HT-29 (cell line): Measurements from ENCODE around the gene KANK2. TPM values are rescaled to one million over a fixed set of nuclear protein-coding genes. Genes with fewer than 3 reads are reported as not detected.

Experiments
- DNase-seq: peaks from one replicate; pipeline ENCODE4 v3.0.0-alpha.2; 2015; ENCODE audit warnings: low spot score
- total RNA-seq: library from RNA; depleted of rRNA; stranded (reverse); fragments of >200 nt; shearing (Covaris generic); gene quantifications from 2 replicates; pipeline ENCODE4 v1.2.3, GENCODE V29; 2014

The KANK2 gene
- total RNA-seq, 1 experiment from 2014 or later = 35.8 TPM

DNA sequence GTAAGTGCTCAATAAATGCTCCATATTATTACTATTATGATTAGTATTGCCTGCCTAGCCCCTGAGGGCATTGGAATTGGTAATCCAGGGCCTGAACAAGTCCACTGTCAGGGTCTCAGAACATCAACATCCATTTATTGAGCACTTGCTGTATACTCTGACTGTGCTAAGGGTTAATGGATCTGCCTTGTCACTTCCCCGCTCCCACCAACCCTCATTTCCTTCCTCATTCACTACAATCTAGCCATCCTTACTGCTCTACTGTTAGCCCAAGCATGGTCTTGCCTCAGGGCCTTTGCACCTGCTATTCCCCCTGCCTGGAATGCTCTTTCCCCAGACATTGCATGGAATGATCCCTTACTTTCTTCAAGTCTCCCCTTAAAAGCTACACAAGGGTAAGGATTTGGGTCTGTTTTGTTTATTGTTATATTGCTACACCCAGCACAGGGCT, 29.4 kb upstream of the KANK2 start:
- DNase-seq = no peak

DNA sequence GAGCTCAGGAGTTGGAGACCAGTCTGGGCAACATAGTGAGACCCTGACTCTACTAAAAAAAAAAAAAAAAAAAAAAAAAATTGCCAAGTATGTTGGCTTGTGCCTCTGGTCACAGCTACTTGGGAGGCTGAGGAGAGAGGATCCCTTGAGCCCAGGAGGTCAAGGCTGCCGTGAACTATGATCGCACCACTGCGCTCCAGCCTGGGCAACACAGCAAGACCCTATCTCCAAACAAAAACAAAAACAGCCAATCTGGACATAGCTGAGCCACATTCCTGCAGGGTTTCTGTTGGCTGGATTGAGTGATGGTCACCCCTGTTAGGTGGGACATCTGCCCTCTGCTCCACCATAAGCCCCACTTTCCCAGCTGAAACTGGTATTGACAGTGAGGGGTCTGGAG, 28.5 kb upstream of the KANK2 start:
- no peak for DNase-seq

DNA sequence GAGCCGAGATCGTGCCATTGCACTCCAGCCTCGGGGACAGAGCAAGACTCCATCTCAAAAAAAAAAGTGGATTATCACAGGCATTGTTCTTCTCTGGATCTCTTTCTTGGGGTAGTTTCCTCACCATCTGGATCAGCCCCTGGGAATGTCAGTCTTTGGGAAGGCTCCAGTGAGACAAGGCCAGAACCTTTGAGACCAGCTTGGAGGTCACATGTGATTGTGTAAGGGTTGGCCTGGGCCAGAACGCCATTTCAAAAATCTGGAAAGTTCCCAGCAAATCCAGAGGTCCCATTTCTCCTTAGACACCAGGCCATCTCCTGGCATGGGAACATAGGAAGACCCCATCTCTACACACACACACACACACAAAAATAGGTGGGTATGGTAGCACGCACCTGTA, 27.8 kb upstream of the KANK2 start:
- DNase-seq = no peak

DNA sequence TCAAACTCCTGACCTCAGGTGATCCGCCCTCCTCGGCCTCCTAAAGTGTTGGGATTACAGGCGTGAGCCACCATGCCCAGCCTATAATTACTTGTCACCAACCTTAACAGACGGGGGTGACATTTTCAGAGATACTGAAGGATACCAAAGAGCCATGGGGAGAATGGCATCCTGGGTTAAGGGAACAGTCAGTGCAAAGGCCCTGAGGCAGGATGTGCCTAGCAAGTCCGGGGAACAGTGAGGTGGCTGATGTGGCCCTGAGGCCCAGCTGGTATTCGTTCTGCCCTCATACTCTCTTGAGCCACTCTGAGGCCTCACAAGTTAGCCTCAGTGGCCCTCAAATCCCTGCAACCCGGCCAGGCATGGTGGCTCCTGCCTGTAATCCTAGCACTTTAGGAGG, 27.1 kb upstream of the KANK2 start:
- no peak for DNase-seq

DNA sequence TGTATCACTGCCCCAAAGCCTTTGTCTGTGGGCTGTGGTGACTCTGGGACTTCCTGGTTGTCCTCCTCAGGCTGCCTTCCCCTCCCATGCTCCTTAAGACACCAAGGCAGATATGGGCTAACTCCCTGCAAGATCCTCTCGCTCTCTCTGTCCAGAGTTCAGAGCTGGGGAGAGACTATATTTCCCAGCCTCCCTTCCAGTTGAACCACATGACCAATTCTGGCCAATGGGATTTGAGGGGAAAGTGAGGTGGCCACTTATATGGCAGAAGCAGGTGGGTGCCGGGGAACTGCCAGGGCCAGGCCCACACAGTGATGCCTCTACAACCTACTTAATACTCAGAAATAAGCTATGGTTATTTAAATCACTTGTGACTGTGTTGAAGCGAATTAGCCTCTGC, 25.9 kb upstream of the KANK2 start:
- no peak for DNase-seq

DNA sequence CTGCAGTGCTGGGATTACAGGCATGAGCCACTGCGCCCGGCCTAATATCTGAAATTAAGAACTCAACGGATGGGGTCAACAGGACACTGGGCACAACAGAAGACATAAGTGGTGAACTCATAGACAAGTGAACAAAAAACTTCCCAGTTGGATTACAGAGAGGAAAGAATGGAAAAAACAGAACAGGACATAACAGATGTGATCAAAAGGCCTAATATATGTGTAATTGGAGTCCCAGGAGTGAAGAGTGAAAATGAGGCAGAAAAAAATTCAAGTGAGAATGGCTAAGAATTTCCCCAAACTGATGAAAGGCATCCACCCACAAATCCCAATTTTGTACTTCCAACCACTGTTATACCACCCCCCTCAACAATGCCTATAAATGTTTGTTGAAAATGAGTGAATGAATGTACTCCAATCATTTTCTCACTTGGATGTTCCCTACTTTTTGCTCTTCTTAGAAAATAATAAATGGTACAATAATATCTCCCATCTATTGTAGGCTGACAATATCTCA, 23.8 kb upstream of the KANK2 start:
- no peak for DNase-seq

DNA sequence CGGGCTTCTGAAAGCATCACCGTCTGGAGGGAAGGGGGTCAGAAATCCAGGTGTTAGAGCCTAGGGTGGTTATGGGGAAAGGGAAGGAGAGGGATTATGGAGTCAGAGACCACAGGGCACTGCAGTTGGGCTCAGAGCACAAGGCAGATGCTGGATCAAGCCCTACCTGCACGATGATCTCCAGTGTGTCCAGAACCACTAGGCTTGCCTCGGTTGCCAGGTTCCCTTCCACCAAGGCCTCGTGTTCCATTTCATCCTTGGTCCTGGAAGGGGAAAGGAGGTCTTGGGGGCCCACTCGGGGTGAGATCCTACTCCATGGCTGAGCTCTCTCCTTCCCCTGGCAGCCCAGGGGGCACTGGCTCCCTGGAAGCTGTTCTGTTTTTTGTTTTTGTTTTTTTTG, 17.0 kb upstream of the KANK2 start:
- DNase-seq = no peak

DNA sequence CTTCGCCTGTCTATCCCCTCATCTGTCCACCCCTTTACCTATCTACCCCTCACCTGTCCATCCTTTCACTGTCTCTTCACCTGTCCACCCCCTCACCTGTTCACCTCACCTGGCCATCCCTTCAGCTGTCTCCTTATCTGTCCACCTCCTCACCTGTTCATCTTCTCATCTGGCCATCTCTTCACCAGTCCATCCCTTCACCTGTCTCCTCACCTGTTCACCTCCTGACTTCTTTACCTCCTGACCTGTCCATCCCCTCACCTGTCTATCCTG, 13.2 kb upstream of the KANK2 start:
- DNase-seq = no peak

DNA sequence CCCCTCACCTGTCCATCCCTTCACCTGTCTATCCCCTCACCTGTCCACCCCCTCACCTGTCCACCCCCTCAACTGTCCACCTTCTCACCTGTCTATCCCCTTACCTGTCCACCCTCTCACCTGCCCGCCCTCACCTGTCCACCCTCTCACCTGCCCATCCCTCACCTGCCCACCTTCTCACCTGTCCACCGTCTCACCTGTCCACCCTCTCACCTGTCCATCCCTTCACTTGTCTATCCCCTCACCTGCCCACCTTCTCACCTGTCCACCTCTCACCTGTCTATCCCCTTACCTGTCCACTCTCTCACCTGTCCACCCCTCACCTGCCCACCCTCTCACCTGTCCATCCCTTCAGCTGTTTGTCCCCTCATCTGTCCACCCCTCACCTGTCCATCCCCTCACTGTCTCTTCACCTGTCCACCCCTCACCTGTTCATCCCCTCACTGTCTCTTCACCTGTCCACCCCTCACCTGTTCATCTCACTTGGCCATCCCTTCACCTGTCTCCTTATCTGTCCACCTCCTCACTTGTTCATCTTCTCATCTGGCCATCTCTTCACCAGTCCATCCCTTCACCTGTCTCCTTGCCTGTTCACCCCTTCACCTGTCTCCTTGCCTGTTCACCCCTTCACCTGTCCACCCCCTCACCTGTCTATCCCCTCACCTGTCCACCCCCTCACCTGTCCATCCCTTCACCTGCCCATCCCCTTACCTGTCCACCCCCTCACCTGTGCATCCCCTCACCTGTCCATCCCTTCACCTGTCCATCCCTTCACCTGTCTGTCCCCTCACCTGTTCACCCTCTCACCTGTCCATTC, 12.7 kb upstream of the KANK2 start:
- DNase-seq = no peak

DNA sequence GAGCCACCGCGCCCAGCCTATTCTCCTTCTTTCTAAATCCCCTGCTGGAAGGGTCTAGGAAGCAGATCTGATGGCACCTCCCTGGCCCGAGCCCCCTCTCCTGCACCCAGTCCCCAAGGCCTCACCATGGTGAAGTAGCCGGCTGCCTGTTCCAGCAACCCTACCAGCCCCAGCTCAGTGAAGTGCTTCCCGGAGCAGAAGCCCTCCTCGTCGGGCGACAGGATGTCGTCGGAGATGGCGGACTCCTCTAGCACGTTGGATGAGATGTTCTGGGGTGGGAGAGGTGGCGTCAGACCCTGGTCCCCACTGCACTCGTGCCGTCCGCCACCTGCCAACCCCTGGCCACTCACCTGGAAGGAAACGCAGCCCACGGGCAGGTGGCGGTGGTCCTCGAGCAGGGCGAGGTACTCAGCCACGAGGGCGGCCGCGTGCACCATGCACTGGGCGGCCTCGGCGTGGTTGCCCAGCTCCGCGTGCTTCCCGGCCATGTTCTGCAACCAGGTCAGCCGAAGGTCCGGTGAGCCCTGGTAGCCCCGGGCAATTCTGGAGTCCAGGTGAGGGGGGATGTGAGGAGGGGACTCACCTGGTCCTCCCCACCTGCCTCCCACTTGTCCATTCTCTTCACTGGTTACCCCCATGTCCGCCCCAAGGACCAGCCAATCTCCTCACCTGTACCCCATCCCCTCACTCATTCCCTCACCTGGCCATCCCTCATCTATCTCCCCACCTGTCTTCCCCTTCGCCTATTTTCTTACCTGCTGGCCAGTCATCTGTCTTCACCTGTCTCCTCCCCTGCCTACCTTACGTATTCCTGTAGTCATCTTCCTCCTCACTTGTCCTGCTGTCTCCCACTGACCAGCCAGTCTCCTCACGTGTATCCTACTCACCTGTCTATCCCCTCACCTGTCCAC, 11.5 kb upstream of the KANK2 start:
- no peak for DNase-seq

DNA sequence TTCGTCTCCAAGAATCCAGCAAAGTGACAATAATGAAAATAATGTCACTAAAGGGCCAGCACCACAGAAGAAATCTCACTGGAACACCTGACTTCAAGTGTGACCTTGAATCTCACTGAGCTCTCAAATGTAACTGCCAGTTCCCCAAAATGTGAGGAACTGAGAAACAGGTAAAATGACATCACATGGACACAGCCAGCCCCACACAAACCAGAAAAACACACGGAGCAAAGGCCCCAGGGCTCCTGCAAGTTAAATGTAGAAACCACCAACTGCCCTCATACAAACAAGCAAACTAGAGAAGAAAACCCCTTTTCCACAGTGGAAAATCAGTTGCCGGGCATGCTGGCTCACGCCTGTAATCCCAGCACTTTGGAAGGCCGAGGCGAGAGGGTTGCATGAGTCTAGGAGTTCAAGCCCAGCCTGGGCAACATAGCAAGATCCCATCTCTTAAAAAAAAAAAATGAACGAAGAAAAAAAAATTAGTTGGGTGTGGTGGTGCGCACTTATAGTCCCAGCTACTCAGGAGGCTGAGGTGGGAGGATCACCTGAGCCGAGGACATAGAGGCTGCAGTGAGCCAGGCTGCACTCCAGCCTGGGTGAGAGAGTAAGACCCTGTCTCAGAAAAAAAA, 8.7 kb upstream of the KANK2 start:
- DNase-seq = no peak

DNA sequence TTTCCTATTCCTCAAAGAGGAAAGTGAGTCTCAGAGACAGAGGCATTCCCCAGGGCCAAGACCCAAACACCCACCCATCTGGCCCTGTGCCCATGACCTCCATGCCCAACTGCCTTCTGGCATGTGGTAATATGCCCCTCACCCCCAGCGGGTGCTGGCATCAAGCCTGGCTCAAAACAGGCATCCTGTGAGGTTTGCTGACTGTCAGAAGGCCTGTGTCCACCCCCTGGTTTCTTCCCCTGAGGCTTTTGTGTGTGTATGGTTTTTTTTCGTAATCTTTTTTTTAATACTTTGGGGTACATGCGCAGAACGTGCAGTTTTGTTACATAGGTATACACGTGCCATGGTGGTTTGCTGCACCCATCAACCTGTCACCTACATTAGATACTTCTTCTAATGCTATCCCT, 7.6 kb upstream of the KANK2 start:
- DNase-seq = no peak

DNA sequence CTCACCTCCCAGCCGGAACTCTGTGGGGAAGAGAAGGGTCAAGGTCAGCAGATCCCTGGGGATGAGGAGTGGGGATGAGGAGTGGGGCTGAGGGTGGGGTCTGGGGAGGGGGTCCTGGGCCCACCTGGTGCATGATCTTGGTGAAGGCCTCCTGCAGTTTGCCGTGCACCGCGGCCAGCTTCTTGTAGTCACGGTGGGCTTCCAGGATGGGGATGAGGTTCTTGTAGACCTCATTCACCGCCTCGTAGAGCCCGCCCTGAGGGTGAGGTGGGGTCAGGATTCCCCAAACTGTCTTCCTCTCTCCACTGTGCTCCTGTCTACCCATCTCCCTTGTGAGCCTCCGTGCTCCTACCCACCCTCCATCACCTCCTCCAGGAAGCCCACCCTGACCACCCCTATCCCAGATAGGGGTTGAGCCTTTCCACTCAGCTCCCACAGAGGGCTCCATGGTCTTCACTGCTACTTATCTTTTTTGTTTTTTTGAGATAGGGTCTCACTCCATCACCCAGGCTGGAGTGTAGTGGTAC, 6.8 kb upstream of the KANK2 start:
- DNase-seq = no peak

DNA sequence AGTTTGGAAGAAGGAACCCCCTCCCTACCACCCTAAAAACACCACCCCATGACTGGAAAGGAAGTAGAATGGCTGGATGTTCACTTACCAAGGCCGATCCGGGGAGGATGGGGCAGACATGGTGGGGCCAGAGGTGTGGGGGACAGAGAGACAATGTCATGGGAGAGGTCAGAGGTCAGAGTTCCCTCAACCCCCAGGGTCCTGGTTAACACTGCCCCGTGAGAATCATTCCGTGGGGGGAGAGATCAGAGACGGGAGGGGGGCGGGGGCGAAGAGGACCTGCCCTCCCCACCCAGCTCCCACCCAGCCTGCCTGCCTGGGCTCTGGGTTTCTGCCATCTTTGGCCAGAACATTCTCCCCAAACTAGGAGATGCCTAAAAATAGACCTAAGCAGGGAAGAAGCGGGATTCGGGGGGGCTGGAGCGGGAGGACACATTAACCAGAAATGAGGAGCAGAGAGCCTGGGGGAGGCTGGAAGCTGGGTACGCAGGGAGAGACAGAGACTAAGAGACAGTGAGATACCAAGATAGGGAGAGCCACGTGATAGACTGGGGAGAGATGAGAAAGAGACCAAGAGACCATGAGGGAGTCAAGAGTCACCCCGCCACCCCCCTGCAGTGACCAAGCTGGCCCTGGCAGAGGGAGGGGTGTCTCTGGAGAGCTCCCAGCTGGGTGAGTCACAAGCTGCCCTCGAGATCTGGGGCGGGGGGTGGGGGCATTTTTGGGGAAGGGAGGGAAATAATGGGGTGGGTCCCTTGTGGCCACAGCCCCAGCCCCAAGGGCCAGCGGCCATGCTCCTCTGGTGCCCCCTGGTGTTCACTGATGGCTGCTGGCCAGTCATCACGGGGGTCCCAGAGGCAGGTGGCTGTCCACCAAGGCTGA, 6.1 kb upstream of the KANK2 start:
- DNase-seq = peak; percentile 42

DNA sequence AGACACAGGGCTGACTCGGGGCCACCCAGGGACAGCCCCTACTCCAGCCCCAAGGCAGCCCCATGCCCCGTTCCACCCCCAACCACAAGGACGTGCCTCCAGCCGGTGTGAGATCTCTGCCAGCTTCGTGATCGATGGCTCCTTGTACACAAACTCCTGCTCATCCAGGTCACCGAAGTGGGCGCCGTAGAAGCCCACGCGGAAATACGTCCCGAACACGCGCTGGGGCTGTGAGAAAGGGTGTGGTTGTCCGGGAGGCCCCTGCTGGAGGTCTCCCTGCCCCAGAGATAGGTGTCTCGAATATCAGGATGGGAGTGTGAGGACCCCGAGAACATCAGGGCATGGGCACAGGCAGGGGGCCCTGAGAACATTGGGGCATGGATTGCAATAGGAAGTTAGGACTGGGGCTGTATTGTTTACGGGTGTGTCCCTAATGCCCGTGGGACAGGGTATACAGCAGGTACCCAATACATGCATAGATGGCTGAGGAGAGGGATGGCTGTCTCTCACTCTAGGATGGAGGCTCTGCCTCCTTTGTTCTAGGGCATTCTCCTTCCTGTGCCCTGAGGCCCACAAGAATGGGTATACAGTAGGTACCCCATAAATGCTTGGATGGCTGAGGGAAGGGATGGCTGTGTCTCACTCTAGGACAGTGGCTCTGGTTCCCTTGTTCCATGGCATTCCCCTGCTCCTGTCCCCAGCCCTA, 5.3 kb upstream of the KANK2 start:
- no peak for DNase-seq

DNA sequence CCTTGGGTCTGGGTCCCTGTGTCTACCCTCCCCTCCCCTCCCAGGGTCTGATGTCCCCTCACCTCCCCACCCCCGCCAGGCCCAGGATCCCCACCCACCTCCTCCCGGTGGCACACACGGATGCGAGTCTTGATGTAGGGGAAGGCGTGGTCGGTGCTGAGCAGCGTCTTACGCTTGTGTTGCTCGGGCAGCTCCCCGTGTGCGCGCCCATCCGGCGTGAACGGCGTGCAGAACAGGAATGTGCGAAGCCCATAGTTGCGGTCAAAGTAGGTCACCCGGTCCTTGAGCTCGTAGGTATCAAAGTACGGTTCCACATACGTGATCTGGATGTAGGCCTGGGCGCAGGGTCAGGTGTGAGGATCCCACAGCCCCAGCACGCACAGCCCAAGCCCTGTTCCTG, 4.4 kb upstream of the KANK2 start:
- DNase-seq = no peak

DNA sequence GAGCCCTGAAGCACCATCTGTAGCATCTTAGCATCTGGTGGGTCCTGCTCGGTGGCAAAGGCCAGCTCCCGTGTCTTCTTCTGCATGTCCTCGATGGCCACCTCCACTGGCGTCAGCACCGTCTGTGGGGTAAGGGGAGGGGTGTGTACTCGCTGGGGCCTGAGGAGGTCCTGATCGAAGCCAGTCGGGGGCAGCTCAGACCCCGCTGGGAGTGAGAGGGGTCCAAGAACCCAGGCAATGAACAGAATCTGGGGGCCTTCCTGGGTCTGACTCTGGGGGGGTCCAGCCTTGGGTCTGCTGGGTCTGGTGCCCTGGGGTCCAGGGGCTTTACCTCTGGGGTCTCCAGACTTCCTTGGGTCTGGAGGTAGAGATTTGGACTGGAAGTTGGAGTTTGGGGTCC, 3.6 kb upstream of the KANK2 start:
- no peak for DNase-seq

DNA sequence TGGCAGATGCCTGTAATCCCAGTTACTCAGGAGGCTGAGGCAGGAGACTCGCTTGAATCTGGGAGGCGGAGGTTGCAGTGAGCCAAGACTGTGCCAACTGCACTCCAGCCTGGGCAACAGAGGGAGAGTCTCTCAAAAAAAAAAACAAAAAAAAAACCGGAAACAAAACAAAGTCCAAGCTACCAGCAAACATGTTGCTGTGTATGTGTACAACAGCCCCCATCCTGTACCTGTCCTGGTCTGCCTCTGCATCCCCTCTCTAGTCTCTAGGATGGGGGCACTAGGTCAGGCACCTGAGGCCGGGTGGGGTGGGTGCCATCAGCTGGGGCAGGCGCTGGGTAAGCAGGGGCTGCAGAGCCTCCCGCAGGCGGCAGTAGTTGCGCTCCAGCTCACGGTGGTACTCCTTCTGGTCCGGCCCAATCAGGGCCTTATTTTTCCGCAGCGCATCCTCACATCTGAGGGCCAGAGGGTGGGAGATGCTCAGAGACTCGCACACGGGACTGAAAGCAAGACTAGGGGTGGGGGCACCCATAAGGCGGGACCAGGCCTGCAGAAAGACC, 2.8 kb upstream of the KANK2 start:
- DNase-seq = no peak

DNA sequence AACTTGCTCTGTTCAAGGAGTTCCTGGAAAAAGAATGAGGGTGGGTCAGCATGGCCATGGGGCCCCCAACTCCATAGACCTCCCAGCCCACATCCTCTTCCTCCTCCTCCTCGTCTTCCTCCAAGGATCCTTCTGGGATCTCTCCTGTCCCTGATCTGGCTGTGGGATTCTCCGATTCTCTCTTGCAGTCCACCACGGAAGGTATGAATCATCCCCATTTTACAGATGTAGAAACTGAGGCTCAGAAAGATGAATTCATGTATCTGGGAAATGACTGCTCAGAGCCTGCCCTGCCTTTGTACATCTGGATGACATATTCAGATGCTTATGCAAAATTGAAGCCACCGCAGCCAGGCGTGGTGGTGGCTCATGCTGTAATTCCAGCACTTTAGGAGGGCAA, 2.2 kb upstream of the KANK2 start:
- DNase-seq = no peak

DNA sequence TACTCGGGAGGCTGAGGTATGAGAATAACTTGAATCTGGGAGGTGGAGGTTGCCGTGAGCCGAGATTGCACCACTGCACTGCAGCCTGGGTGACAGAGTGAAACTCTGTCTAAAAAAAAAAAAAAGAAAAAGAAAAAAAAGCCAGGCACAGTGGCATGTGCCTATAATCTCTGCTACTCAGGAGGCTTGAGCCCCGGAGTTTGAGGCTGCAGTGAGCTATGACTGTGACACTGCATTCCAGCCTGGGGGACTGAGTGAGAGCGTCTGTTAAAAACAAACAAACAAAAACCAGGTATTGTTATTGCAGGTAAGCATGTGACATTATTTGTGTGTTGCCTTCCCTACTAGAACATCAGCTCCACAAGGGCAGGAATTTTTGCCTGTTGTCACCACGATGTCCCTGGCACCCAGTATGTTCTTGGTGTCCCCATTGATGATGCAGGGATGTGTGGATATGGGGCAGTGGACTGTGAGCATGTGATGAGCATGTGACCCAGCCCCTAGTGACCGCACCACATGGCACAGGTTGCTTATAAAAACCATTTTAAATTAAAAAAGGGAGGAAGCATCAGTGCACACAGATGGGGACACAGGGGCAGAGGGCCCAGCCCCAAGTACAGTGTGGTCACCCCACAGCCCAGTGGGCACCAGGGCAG, 1.6 kb upstream of the KANK2 start:
- no peak for DNase-seq
